Measurements from ENCODE around the gene ATXN10.

Gene ATXN10

GRCh38 chr22:45882881-45883810 is 211.5 kb downstream of the ATXN10 start:
- no peak for DNase-seq

- no peak for DNase-seq
Measured at GRCh38 chr22:45883811-45884170, 212.2 kb downstream of the ATXN10 start.

GRCh38 chr22:45884201-45885062 is 212.8 kb downstream of the ATXN10 start:
- no peak for DNase-seq

- DNase-seq: no peak
Measured at GRCh38 chr22:45885171-45885840, 213.7 kb downstream of the ATXN10 start.

- DNase-seq: no peak
Measured at GRCh38 chr22:45885941-45886395, 214.3 kb downstream of the ATXN10 start.

- no peak for DNase-seq
Measured at GRCh38 chr22:45886540-45886939, 214.9 kb downstream of the ATXN10 start.

GRCh38 chr22:45887202-45888131 is 215.8 kb downstream of the ATXN10 start:
- no peak for DNase-seq

GRCh38 chr22:45888221-45889092 is 216.8 kb downstream of the ATXN10 start:
- no peak for DNase-seq

- DNase-seq: no peak
Measured at GRCh38 chr22:45889093-45889538, 217.5 kb downstream of the ATXN10 start.

GRCh38 chr22:45889539-45890350 is 218.1 kb downstream of the ATXN10 start:
- DNase-seq: no peak

GRCh38 chr22:45890351-45890635 is 218.7 kb downstream of the ATXN10 start:
- no peak for DNase-seq

GRCh38 chr22:45891021-45891421 is 219.4 kb downstream of the ATXN10 start:
- DNase-seq: no peak

- no peak for DNase-seq
Measured at GRCh38 chr22:45891471-45891995, 219.9 kb downstream of the ATXN10 start.

GRCh38 chr22:45891996-45892621 is 220.5 kb downstream of the ATXN10 start:
- DNase-seq: no peak

GRCh38 chr22:45892681-45893461 is 221.2 kb downstream of the ATXN10 start:
- no peak for DNase-seq

GRCh38 chr22:45893516-45893915 is 221.9 kb downstream of the ATXN10 start:
- DNase-seq: no peak
